GM12872 (cell line): ENCODE measurements around the gene KRCC1.

Experiments
- CTCF ChIP-seq: IDR thresholded peaks from 3 replicates; pipeline ENCODE4 v1.5.1; 2011; ENCODE audit warnings: low read depth, mild to moderate bottlenecking, low read length, moderate library complexity; ENCODE audit not compliant: insufficient read depth

KRCC1 gene

GRCh38 chr2:88006912-88007439 is 48.6 kb downstream of the KRCC1 start:
- no peak for TF ChIP-seq CTCF

GRCh38 chr2:88005776-88006175 is 49.8 kb downstream of the KRCC1 start:
- no peak for TF ChIP-seq CTCF

- no peak for TF ChIP-seq CTCF
Observed at GRCh38 chr2:88003074-88003755, 52.4 kb downstream of the KRCC1 start.

GRCh38 chr2:88002359-88002707 is 53.2 kb downstream of the KRCC1 start:
- no peak for TF ChIP-seq CTCF

- TF ChIP-seq CTCF: no peak
Observed at GRCh38 chr2:87996570-87996969, 59.0 kb downstream of the KRCC1 start.

- no peak for TF ChIP-seq CTCF
Observed at GRCh38 chr2:87995756-87996155, 59.8 kb downstream of the KRCC1 start.
